Ovary (tissue), 9 donors: Measurements from ENCODE around the gene KCNA2. TPM values are rescaled to one million over a fixed set of nuclear protein-coding genes. Genes with fewer than 3 reads are reported as not detected.
A peak's percentile ranks its signal among the peaks of the same experiment; 100 is the strongest.

ENCODE experiments used
- DNase-seq, 5 donors: peaks; one replicate each; pipeline ENCODE4 v3.0.0-alpha.2; 2019 to 2020
- H3K27ac ChIP-seq, 2 donors: fragments of 200-600 bp; one replicate each; pipeline versions ENCODE4 v1.5.1 to v1.8.0; 2019 to 2022
- H3K27me3 ChIP-seq: fragments of 200-600 bp; one replicate; pipeline ENCODE4 v1.8.0; 2022
- H3K36me3 ChIP-seq: fragments of 200-600 bp; sonication (generic); one replicate; pipeline ENCODE4 v1.5.1; 2019
- H3K4me1 ChIP-seq: one replicate; pipeline ENCODE4 v1.8.1; 2013; ENCODE audit warnings: mild to moderate bottlenecking, moderate library complexity; ENCODE audit not compliant: insufficient read depth
- H3K4me3 ChIP-seq: fragments of 200-600 bp; sonication (generic); one replicate; pipeline ENCODE4 v1.5.1; 2017
- H3K9me3 ChIP-seq, 2 donors: fragments of 200-600 bp in 1 of 2; sonication (generic) in 1 of 2; one replicate each; pipeline versions ENCODE4 v1.5.1 to v1.8.1; 2013 to 2019; ENCODE audit warnings: mild to moderate bottlenecking in 1 of 2, moderate library complexity in 1 of 2
- CTCF ChIP-seq, 3 donors: fragments of 450-650 bp in 2 of 3; fragments of 200-600 bp in 1 of 3; IDR thresholded peaks; one replicate each; pipeline versions ENCODE4 v1.5.1 to v1.8.0; 2016 to 2022; ENCODE audit warnings: antibody characterized with exemption in 3 of 3, mild to moderate bottlenecking in 1 of 3
- EP300 ChIP-seq: sonication (generic); formaldehyde crosslinking; IDR thresholded peaks from one replicate; pipeline ENCODE4 v1.6.1; 2017; ENCODE audit warnings: antibody characterized with exemption
- POLR2A ChIP-seq: fragments of 450-650 bp; IDR thresholded peaks from one replicate; pipeline ENCODE4 v1.6.1; 2017; ENCODE audit warnings: antibody characterized with exemption, mild to moderate bottlenecking, moderate library complexity
- WGBS, 3 donors: extraction: QIAGEN DNeasy Blood & Tissue Kit in 1 of 3; methylation state at CpG; one replicate each; pipeline versions ENCODE4 v1.1.5 to v1.1.7; 2013 to 2017; 5-methylcytosine and 5-hydroxymethylcytosine counted together
- intact Hi-C, 4 donors: fragments of 100-400 bp; cut with DNase I; formaldehyde crosslinking; loops; one replicate each; pipeline versions ENCODE4 v1.11.0 to v1.15.1; 2022 to 2023
- polyA plus RNA-seq, 2 donors: library from polyadenylated mRNA; stranded (reverse); fragments of 200-250 nt in 1 of 2; fragments of 350-450 nt in 1 of 2; fragmentation: Illumina TruSeq in 1 of 2; extraction: RNeasy Lipid Tissue Mini Kit (QIAGEN cat#74804) in 1 of 2; gene quantifications; one replicate each; pipeline ENCODE4 v1.2.3, GENCODE V29; 2013 to 2014
- total RNA-seq, 7 donors: library from RNA; depleted of rRNA in 2 of 7; stranded (reverse); fragments of >200 nt in 2 of 7; fragmentation: NEBNext Ultra II Directional in 3 of 7; extraction: Animal tissue kit (Norgen Biotek cat#: 25700) in 3 of 7; gene quantifications; one replicate each; pipeline versions ENCODE4 v1.1.0 to v1.2.4, GENCODE V29; 2016 to 2023
- donor health status: DM: no; HTN: no; CAD: no; lungs with moderate emphysema.
- donor health status: DM: no; HTN: no; CAD: no.
- donor health status: Bipolar disorder and iron deficiency.
- donor health status: DM: yes; HTN: yes; CAD: no.
- donor health status: DM: no; HTN: no; CAD: no.
- donor health status: DM: yes; HTN: yes; CAD: no.

The KCNA2 gene
- total and polyA plus RNA-seq, 9 donors: under 0.01 to 1.7 (median 0.51) TPM

DNA sequence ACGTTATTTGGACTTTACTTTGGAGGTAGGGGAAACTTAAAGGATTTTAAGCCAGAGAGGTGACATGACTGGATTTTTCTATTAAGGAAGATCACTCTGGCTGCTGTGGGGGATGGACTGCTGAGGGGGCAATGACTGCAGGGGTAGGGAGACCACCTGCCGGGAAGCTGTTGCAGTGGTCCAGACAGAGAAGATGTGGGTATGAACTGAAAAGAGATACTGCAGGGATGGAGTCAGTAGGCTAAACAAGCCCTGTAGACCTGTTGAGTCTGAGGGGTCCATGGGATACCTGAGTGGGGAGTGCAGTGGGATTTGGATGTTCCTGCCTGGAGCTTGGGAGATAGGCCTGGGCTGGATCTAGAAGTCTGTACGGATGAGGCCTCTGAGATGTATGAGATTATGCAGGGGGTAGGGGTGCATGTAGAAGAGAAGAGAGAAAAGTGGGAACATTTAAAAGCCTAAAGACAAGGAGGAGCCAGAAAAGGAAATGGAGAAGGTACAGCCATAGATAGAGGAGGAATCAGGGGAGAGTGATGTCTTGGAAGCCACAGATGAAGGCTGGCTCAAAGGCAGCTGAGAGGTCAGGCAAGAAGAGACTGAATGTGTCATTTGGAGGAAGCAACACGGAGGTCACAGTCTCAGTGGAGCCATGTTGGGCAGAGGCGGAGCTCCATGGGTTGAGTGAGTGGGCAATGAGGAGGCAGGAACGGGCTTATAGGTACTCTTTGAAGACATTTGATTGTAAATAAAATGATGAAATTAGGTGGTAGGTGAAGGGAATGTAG lies 25.9 kb upstream of the KCNA2 start:
- intact Hi-C loops: loop anchor here in 3 of 4 donors (2.0 to 5.0 kb wide), 2 partner anchors 133 to 135 kb away; no protein-coding TSS in a partner anchor
- no peak overlapping the region for H3K4me3 ChIP-seq
- no peaks in the 10 kb centered on the region for H3K9me3 ChIP-seq
- no peaks in the 10 kb centered on the region for H3K27me3 ChIP-seq
- TF ChIP-seq POLR2A: no peak
- TF ChIP-seq CTCF (IDR thresholded peaks at IDR 0.05): no peak
- TF ChIP-seq EP300: no peak
- 93 to 95% (median 93%) methylated on average over 6 of the region's 6 CpGs for WGBS, 3 donors
- H3K4me1 ChIP-seq: peaks cover 9% of the 10 kb centered on the region
- DNase-seq: no peak
- H3K27ac ChIP-seq: no peak overlapping the region
- no peaks in the 10 kb centered on the region for H3K36me3 ChIP-seq

DNA sequence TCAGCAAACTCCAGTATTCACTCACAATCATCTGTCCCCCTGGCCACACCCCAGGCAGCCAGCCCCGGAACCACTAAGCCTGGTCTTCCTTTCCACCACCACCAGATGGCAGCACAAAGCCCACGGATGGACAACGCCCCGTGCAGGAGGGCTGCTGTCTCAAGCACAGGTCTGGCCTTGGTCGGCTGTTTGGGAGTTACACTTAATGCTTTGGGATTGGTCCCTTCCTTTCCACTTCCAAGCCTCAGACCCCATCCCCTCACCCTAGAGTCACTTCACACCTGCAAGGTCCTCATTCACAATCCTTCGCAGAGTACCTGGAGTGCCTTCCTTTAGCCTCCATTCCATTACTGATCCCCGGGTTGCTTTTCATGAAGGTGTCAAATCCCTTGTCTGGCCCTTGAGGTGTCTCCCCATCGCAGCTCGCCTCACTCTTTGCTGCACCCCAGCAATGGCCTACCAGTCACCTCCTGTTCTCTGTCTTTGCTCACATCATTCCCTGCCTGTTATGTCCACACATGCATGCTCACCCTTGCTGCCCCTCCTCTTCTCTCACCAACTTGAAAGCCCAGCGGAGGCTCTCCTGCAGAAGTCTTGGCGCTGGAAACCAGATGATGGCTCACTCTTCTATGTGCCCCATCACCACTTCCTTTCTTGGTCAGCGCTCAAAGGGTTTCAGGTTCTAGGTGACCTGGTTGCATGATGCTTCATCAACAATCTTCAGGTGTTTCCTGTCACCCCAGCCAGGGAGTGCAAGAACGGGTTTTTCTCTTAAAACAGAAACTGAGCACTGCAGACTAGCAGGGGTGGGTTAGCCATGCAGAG lies 24.9 kb upstream of the KCNA2 start:
- H3K4me1 ChIP-seq: peaks cover 9% of the 10 kb centered on the region
- TF ChIP-seq POLR2A (no peak), CTCF (IDR thresholded peaks at IDR 0.05) (peak; percentile 52 to 63 (median 59))
- WGBS, 3 donors: 37 to 44% (median 40%) methylated on average over 13 of the region's 13 CpGs
- no peaks in the 10 kb centered on the region for H3K36me3 ChIP-seq
- DNase-seq: peak; percentile 63 to 79 (median 75)
- H3K27ac ChIP-seq: no peak overlapping the region
- H3K4me3 ChIP-seq: no peak overlapping the region
- no peaks in the 10 kb centered on the region for H3K9me3 ChIP-seq
- intact Hi-C loops: loop anchor here in 3 of 4 donors (2.0 to 5.0 kb wide), 2 partner anchors 134 to 136 kb away; no protein-coding TSS in a partner anchor
- H3K27me3 ChIP-seq: no peaks in the 10 kb centered on the region

- intact Hi-C loops: loop anchor here in 1 of 4 donors (10.0 kb wide), 1 partner anchor 1366 kb away; no protein-coding TSS in a partner anchor
- Histone ChIP-seq H3K9me3 (no peaks in the 10 kb centered on the region), H3K36me3 (no peaks in the 10 kb centered on the region), H3K4me1 (no peaks in the 10 kb centered on the region), H3K27me3 (no peaks in the 10 kb centered on the region), H3K4me3 (no peak overlapping the region), H3K27ac (no peak overlapping the region)
- no peak for TF ChIP-seq CTCF (IDR thresholded peaks at IDR 0.05)
- DNase-seq: no peak
- 69 to 74% (median 70%) methylated on average over 6 of the region's 6 CpGs for WGBS, 3 donors
These were observed 22.4 kb upstream of the KCNA2 start for GRCh38 chr1:110628323-110629105.

- intact Hi-C loops: loop anchor here in 1 of 4 donors (10.0 kb wide), 1 partner anchor 1367 kb away; no protein-coding TSS in a partner anchor
- no peak for DNase-seq
- 54 to 84% (median 81%) methylated on average over 2 of the region's 2 CpGs for WGBS, 3 donors
These were observed 21.6 kb upstream of the KCNA2 start for GRCh38 chr1:110627764-110628163.

More at GRCh38 chr1:110627764-110628163, 21.6 kb upstream of the KCNA2 start:
- Histone ChIP-seq H3K27me3 (no peaks in the 10 kb centered on the region), H3K36me3 (no peaks in the 10 kb centered on the region), H3K4me1 (no peaks in the 10 kb centered on the region), H3K4me3 (no peak overlapping the region), H3K9me3 (no peaks in the 10 kb centered on the region), H3K27ac (no peak overlapping the region)
- TF ChIP-seq POLR2A (no peak), EP300 (no peak), CTCF (IDR thresholded peaks at IDR 0.05) (no peak)
